Measurements from ENCODE around the gene SULT1E1.
A peak's percentile ranks its signal among the peaks of the same experiment; 100 is the strongest.

The SULT1E1 gene

GRCh38 chr4:69860052-69860451 lies at the start of gene SULT1E1:
TSS of gene SULT1E1 (minus strand) at chr4:69860145. CDS start at chr4:69857644, 2,501 bp downstream.
- DNase-seq = no peak

GRCh38 chr4:69909195-69909594 lies 49.2 kb upstream of the SULT1E1 start:
- DNase-seq = no peak

- no peak for DNase-seq
Observed at GRCh38 chr4:69907151-69907550, 47.2 kb upstream of the SULT1E1 start.

- no peak for DNase-seq
Observed at GRCh38 chr4:69896530-69897116, 36.7 kb upstream of the SULT1E1 start.

- DNase-seq = no peak
Observed at GRCh38 chr4:69894721-69895120, 34.8 kb upstream of the SULT1E1 start.

GRCh38 chr4:69894186-69894585 lies 34.2 kb upstream of the SULT1E1 start:
- no peak for DNase-seq

- DNase-seq = no peak
Observed at GRCh38 chr4:69888336-69888735, 28.4 kb upstream of the SULT1E1 start.

- no peak for DNase-seq
Observed at GRCh38 chr4:69882150-69882549, 22.2 kb upstream of the SULT1E1 start.

GRCh38 chr4:69881173-69881773 lies 21.3 kb upstream of the SULT1E1 start:
- peak; percentile 3 to 5 for DNase-seq

GRCh38 chr4:69878250-69878649 lies 18.3 kb upstream of the SULT1E1 start:
- no peak for DNase-seq

GRCh38 chr4:69877453-69877852 lies 17.5 kb upstream of the SULT1E1 start:
- no peak for DNase-seq

GRCh38 chr4:69876071-69876470 lies 16.1 kb upstream of the SULT1E1 start:
- DNase-seq = no peak

- DNase-seq = no peak
Observed at GRCh38 chr4:69875576-69875975, 15.6 kb upstream of the SULT1E1 start.

GRCh38 chr4:69874507-69874906 lies 14.6 kb upstream of the SULT1E1 start:
- DNase-seq = no peak

GRCh38 chr4:69861756-69862155 lies 1.8 kb upstream of the SULT1E1 start:
- no peak for DNase-seq

GRCh38 chr4:69860521-69861298 lies 765 bp upstream of the SULT1E1 start:
- no peak for DNase-seq

- no peak for DNase-seq
Observed at GRCh38 chr4:69859140-69859685, 732 bp downstream of the SULT1E1 start.

GRCh38 chr4:69858690-69859089 lies 1.3 kb downstream of the SULT1E1 start:
- no peak for DNase-seq

GRCh38 chr4:69855822-69856221 lies 4.1 kb downstream of the SULT1E1 start:
- no peak for DNase-seq

- DNase-seq = no peak
Observed at GRCh38 chr4:69849969-69850368, 10.0 kb downstream of the SULT1E1 start.

GRCh38 chr4:69849297-69849696 lies 10.6 kb downstream of the SULT1E1 start:
- no peak for DNase-seq

GRCh38 chr4:69848028-69848427 lies 11.9 kb downstream of the SULT1E1 start:
- no peak for DNase-seq

GRCh38 chr4:69843932-69844331 lies 16.0 kb downstream of the SULT1E1 start:
- DNase-seq = no peak

GRCh38 chr4:69843301-69843700 lies 16.6 kb downstream of the SULT1E1 start:
- DNase-seq = no peak

All from activated CD4-positive, alpha-beta T cell treated with anti-CD3 and anti-CD28 coated beads for 4 hours (primary cell).